Brain microvascular endothelial cell (primary cell): ENCODE measurements around the gene RABL2B.
A peak's percentile ranks its signal among the peaks of the same experiment; 100 is the strongest.
"Not testable (repeated sequence)": the region's sequence is repeated elsewhere in the genome, so short reads cannot be mapped to it uniquely, and the experiment has no call there.

ENCODE experiments used
- DNase-seq: peaks from one replicate; pipeline ENCODE4 v3.0.0-alpha.2; 2020
- H3K27ac ChIP-seq: fragments of 250-450 bp; sonication (Bioruptor Pico); 2 replicates; pipeline ENCODE4 v1.5.1; 2020; ENCODE audit warnings: mild to moderate bottlenecking, moderate library complexity
- H3K27me3 ChIP-seq: fragments of 250-450 bp; sonication (Bioruptor Pico); replicated peaks from 2 replicates; pipeline ENCODE4 v1.5.1; 2020; ENCODE audit warnings: mild to moderate bottlenecking
- H3K36me3 ChIP-seq: fragments of 250-450 bp; sonication (Bioruptor Pico); replicated peaks from 2 replicates; pipeline ENCODE4 v1.5.1; 2020; ENCODE audit warnings: mild to moderate bottlenecking
- H3K4me3 ChIP-seq: 2 replicates; pipeline ENCODE4 v1.5.1; 2011; ENCODE audit warnings: low read depth, mild to moderate bottlenecking, control low read depth, low read length, moderate library complexity
- in situ Hi-C: cut with HindIII; loops from 2 replicates; pipeline ENCODE4 v1.10.0; 2017; ENCODE audit warnings: low sequenced_read_pairs, low pct_ligation_motif_present
- TF ChIP-seq, protein P1 (sequence below): IDR thresholded peaks from 2 replicates; pipeline ENCODE4 v1.5.1; 2011; ENCODE audit warnings: low read depth, mild to moderate bottlenecking, moderate library complexity, low read length, control low read depth, inconsistent platforms; ENCODE audit errors: missing control alignments

RABL2B gene

DNA sequence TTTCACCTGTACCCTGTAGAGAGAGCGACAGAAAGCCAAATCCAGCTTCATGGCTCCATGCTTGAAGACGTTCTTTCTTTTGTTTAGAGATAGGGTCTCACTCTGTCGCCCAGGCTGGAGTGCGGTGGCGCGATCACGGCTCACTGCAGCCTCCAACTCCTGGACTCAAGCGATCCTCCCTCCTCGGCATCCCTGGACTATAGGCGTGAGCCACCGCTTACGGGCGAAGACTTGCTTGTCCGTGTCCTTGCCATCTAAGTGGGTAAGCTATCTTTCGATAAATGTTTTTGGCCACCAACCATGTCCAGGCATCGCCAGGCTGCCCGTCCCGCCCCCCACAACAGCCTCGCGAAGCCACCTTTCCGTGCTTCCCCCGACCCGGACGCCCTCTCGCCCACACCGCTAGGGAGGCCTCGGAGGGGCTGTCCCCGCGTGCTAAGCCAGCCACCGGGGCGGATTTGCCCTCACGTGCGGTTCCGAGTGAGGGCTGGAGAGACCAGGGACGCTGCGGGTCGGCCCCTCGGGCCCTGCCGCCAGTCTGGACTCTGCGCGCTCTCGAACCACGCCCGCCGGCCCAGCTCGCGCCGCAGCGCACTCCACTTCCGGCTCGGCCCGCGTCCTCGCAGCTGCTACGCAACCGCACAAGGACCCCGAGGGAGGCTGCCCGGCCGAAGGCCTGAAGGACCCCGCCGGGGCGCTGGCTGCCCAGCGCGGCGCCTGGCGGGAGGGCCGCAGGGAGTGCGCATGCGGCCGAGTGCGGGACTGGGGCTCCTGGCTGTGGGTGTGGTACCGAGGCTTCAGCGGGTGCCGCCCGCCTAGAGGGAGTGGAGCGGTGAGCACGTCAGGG is at the start of gene RABL2B:
Gene RABL2B (minus strand): TSS at position 604 of the 847 bp plus-strand sequence. CDS start 1,342 bp downstream, outside the sequence.
- H3K27me3 ChIP-seq, H3K36me3 ChIP-seq, in situ Hi-C loops: not testable (repeated sequence)
- peak; percentile 75 for DNase-seq
- Histone ChIP-seq H3K27ac (peak within 1 kb of the TSS; percentile 4), H3K4me3 (peak within 1 kb of the TSS; percentile 61)

DNA sequence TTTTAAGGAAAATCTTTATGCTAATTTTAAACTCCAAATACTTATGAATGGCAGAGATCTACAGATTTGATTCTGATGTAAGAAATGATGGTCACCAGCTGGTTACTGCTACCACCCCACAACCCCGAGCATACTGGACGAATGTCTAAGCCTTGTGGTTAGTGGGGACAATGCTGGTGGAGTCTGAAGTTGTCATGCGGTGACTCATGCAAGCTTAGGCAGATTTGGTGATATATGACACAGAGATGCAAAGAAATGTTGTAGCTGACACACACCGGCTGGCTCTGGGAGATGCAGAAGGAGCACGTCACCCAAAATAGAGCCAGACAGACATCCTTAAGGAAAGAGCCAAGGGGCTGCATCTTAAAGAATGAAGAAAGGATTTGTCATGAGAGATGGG is 3.5 kb upstream of the RABL2B start:
- in situ Hi-C loops = not testable (repeated sequence)

DNA sequence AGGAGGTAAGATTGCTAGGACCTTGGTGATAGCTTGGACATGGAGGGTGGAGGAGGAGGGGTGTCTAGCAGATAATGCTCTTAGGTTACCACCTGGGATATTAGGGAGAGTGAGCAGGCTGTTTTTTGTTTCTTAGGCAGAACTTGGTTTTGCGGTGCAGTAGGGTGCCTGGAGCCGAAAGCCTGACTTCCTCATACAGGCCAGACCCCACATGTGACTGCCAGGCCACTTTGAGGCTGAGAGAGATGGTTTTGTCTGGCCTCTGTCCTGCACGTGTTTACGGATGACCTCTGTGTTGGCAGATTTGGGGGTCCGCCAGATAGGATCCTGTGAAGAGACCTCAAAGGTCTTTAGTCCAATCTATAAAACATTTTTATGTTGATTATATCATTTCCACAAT is 1.9 kb upstream of the RABL2B start:
- H3K27ac ChIP-seq, H3K36me3 ChIP-seq, H3K27me3 ChIP-seq, H3K4me3 ChIP-seq, DNase-seq, in situ Hi-C loops: not testable (repeated sequence)

More for the DNA sequence above, 3.5 kb upstream of the RABL2B start:
- peak; percentile 78 for DNase-seq
- H3K27ac ChIP-seq, H3K4me3 ChIP-seq, H3K27me3 ChIP-seq, H3K36me3 ChIP-seq: not testable (repeated sequence)

DNA sequence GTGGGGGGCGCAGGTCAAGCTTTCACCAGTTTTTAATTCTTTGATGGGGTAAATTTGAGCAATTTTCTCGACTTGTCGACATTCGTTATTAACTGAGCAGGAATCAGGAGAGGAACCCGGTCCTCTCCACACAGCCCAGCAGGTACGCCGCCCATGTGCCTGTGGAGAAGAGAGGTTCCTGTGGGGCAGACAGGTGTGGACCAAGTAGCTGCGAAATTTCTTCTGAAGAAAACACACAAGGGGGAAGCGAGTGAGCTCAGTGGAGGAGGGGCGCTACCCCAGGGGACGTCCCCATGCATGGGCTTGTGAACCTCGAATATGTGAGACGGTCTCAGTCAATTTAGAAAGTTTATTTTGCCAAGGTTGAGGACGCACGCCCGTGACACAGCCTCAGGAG is 442 bp upstream of the RABL2B start:
- H3K27me3 ChIP-seq, DNase-seq, H3K27ac ChIP-seq, H3K36me3 ChIP-seq, in situ Hi-C loops: not testable (repeated sequence)
- peak overlapping the region; percentile 61 for H3K4me3 ChIP-seq

DNA sequence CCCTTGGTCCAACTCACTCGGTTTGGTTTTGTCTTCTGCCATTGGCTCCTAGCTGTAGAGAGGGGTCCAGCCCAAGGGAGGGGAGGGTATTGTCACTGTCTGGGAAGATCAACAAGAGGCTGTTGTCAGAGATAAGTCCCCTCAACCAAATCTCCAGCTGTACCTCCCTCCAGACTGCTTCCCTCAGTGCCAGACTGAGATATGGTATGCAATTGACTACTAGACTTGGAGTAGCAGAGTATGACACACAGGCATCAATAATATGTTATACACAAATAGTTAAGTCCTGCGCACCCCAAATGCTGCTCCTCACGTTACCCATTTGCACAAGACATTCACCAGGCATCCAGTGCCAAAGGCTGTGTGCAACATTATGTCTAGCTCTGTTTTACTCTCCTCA is 1.2 kb downstream of the RABL2B start:
- H3K4me3 ChIP-seq, H3K36me3 ChIP-seq, H3K27me3 ChIP-seq, DNase-seq, H3K27ac ChIP-seq, in situ Hi-C loops: not testable (repeated sequence)

DNA sequence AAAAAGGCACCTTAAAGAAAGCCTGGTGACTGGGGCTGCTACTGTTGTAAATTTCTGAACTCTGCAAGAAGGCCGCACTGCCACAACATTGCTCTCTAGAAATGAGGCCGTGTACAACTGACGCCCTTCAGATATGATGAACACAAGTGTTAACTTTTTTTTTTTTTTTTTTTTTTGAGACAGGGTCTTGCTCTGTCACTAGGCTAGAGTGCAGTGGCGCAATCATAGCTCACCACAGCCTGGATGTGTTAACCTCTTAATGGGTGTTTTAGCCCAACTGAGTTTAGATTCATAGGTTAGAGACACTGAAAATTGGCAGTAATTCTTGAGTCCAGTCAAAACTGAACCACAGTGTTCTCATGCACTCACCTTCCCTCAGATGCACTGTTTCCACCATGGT is 3.2 kb downstream of the RABL2B start:
- H3K36me3 ChIP-seq, in situ Hi-C loops, H3K27me3 ChIP-seq, H3K27ac ChIP-seq, H3K4me3 ChIP-seq, DNase-seq: not testable (repeated sequence)

DNA sequence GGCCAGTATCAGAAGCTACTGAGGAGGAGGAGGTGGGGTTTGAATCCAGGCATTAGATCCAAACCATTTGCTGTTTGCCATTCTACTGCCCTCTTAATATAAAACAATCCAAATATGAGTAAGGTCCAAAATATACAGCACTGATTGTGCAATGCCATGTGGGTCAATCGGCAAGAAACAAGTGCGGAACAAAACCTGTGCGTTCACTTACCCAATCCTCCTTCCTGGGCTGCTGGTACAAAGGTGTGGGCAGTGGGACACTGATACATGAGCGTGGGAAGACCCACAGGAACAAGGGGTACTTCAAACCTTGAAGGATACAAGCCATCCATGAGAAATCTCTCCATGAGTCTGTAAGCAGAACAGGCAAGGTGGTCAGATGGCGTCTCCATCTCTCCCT is 5.8 kb downstream of the RABL2B start:
- in situ Hi-C loops, H3K4me3 ChIP-seq, H3K27me3 ChIP-seq, DNase-seq, H3K36me3 ChIP-seq, H3K27ac ChIP-seq: not testable (repeated sequence)

DNA sequence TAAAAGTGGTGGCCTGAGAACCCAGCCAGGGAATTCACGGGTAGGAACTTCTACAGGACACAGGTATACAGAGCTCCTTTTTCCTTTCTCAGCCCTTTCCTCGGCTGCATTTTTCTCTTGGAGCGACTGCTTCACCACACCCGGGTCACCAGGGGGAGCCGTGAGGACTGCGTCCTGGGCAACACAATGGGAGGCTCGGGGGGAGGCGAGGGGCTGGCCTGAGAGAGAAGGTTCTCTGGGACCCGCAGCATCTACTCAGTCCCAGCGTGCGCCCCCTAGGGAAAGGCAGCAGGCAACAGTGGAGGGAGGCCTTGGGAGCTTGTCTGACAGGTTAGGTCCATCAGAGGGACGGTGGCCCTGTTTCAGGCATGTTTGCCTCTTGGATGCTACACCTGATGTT is 8.3 kb downstream of the RABL2B start:
- peak; percentile 44 for DNase-seq
- H3K4me3 ChIP-seq, H3K27me3 ChIP-seq, in situ Hi-C loops, H3K27ac ChIP-seq, H3K36me3 ChIP-seq: not testable (repeated sequence)
- TF ChIP-seq, protein P1, sequence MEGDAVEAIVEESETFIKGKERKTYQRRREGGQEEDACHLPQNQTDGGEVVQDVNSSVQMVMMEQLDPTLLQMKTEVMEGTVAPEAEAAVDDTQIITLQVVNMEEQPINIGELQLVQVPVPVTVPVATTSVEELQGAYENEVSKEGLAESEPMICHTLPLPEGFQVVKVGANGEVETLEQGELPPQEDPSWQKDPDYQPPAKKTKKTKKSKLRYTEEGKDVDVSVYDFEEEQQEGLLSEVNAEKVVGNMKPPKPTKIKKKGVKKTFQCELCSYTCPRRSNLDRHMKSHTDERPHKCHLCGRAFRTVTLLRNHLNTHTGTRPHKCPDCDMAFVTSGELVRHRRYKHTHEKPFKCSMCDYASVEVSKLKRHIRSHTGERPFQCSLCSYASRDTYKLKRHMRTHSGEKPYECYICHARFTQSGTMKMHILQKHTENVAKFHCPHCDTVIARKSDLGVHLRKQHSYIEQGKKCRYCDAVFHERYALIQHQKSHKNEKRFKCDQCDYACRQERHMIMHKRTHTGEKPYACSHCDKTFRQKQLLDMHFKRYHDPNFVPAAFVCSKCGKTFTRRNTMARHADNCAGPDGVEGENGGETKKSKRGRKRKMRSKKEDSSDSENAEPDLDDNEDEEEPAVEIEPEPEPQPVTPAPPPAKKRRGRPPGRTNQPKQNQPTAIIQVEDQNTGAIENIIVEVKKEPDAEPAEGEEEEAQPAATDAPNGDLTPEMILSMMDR = peak; percentile 76

DNA sequence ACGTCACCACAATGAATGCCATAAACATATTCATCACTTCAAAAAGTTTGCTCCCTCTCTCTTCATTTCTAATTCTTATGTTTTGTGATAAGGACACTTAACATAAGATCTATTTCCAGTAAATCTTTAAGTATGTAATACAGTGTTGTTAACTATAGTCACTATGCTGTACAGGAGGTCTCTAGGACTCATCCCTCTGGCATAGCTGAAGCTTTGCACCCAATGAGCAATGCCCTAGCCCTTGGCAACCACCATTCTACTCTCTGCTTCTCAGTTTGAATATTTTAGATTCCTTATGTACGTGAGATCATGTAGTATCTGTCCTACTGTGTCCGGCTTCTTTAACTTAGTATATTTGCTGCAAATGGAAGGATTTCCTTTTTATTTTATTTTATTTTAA is 19.1 kb downstream of the RABL2B start:
- DNase-seq, H3K27ac ChIP-seq, H3K4me3 ChIP-seq: not testable (repeated sequence)

DNA sequence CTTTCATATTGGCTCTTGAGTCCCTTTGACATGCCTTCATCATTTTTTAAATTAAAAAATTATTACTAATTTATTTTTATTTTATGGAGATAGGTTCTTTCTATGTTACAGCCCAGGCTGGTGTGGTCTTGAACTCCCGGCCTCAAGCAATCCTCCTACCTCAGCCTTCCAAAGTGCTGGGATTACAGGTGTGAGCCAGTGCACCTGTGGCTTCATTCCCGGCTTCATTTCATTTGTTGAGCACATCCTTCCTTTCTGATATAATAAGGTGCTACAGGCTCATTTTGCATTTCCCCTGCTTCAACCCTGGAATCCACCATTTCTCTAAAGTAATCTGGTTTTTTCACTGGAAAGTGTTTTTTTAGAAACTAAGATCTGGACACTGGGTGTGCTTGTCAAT is 21.6 kb downstream of the RABL2B start:
- H3K27me3 ChIP-seq, DNase-seq, in situ Hi-C loops, H3K36me3 ChIP-seq, H3K4me3 ChIP-seq, H3K27ac ChIP-seq: not testable (repeated sequence)

More for the DNA sequence above, 19.1 kb downstream of the RABL2B start:
- in situ Hi-C loops, H3K36me3 ChIP-seq, H3K27me3 ChIP-seq: not testable (repeated sequence)

DNA sequence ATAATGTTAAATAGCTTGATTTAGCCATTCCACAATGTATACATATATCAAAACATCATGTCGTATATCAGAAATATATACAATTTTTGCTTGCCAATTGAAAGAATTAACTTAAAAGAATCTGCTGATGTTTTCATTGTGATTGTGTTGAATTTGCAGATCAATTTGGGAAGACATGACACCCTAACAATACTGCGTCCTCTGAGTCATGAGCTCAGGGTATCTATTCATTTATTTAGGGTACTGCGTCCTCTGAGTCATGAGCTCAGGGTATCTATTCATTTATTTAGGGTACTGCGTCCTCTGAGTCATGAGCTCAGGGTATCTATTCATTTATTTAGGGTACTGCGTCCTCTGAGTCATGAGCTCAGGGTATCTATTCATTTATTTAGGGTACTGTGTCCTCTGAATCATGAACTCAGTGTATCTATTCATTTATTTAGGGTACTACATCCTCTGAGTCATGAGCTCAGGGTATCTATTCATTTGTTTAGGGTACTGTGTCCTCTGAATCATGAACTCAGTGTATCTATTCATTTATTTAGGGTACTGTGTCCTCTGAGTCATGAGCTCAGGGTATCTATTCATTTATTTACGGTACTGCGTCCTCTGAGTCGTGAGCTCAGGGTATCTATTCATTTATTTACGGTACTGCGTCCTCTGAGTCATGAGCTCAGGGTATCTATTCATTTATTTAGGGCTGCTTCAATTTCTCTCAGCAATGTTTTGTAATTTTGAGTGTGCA is 23.7 kb downstream of the RABL2B start:
- H3K36me3 ChIP-seq, H3K27me3 ChIP-seq, H3K27ac ChIP-seq, H3K4me3 ChIP-seq, in situ Hi-C loops: not testable (repeated sequence)
- DNase-seq = peak; percentile 53
